Measurements from ENCODE around the gene CCDC154.

DNA sequence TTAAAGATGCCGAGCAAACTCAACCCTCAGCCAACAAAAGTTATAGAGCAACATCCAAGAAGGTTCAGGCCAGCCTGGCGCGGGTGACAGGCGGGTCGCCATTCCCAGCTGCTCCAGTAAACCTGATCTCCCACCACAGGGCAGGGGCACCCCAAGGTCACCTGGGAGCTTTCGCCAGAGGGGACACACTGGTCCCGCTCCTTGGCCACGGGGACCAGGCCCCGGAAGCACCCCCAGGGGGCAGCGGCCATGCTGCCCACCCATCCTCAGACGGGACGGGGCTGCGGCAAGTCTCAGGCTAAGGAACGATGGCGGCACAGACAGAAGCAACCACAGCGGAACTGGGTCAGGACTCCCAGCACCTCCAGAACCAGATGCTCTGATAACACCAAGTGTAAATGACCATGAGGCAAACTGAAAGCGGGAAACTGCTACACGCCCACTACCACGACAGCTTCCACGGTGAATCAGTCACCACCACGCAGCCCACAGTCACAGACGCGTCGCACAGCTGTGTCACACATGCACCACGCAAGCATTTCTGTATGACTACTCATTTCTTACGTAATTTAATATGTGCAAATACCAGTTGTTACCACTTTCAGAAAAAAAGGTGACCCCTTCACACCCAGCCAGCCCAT is 14.1 kb upstream of the CCDC154 start:
- TF ChIP-seq EZH2phosphoT487 (IDR thresholded peaks at IDR 0.05), result no peak
- TF ChIP-seq, protein P1, sequence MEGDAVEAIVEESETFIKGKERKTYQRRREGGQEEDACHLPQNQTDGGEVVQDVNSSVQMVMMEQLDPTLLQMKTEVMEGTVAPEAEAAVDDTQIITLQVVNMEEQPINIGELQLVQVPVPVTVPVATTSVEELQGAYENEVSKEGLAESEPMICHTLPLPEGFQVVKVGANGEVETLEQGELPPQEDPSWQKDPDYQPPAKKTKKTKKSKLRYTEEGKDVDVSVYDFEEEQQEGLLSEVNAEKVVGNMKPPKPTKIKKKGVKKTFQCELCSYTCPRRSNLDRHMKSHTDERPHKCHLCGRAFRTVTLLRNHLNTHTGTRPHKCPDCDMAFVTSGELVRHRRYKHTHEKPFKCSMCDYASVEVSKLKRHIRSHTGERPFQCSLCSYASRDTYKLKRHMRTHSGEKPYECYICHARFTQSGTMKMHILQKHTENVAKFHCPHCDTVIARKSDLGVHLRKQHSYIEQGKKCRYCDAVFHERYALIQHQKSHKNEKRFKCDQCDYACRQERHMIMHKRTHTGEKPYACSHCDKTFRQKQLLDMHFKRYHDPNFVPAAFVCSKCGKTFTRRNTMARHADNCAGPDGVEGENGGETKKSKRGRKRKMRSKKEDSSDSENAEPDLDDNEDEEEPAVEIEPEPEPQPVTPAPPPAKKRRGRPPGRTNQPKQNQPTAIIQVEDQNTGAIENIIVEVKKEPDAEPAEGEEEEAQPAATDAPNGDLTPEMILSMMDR (IDR thresholded peaks at IDR 0.05), result no peak
